ENCODE measurements around the gene RNF222.
A peak's percentile ranks its signal among the peaks of the same experiment; 100 is the strongest.

RNF222 gene

GRCh38 chr17:8397636-8398035 is at the start of gene RNF222:
Gene RNF222 (minus strand): TSS chr17:8397827. CDS start chr17:8393461, 4,366 bp downstream.
- DNase-seq = no peak

GRCh38 chr17:8445536-8445935 is 47.9 kb upstream of the RNF222 start:
- DNase-seq = no peak

GRCh38 chr17:8444494-8444893 is 46.9 kb upstream of the RNF222 start:
- DNase-seq = peak; percentile 58

- no peak for DNase-seq
These were observed 46.1 kb upstream of the RNF222 start for GRCh38 chr17:8443756-8444155.

- no peak for DNase-seq
These were observed 44.7 kb upstream of the RNF222 start for GRCh38 chr17:8442310-8442709.

- DNase-seq = no peak
These were observed 44.1 kb upstream of the RNF222 start for GRCh38 chr17:8441690-8442089.

GRCh38 chr17:8439681-8440080 is 42.1 kb upstream of the RNF222 start:
- no peak for DNase-seq

- no peak for DNase-seq
These were observed 40.8 kb upstream of the RNF222 start for GRCh38 chr17:8438441-8438840.

GRCh38 chr17:8436844-8437171 is 39.2 kb upstream of the RNF222 start:
- DNase-seq = no peak

GRCh38 chr17:8436169-8436843 is 38.7 kb upstream of the RNF222 start:
- DNase-seq = peak; percentile 82

- peak; percentile 97 for DNase-seq
These were observed 37.9 kb upstream of the RNF222 start, which contains the start of gene NDEL1 for GRCh38 chr17:8435245-8436168. Gene NDEL1 (plus strand): TSS chr17:8435884. CDS start chr17:8444272, 8,388 bp downstream.

- DNase-seq = no peak
These were observed 33.3 kb upstream of the RNF222 start for GRCh38 chr17:8430966-8431365.

GRCh38 chr17:8426802-8427201 is 29.2 kb upstream of the RNF222 start:
- DNase-seq = no peak

GRCh38 chr17:8426094-8426720 is 28.6 kb upstream of the RNF222 start:
- no peak for DNase-seq

- no peak for DNase-seq
These were observed 23.9 kb upstream of the RNF222 start for GRCh38 chr17:8421571-8421970.

- DNase-seq = peak; percentile 82
These were observed 22.7 kb upstream of the RNF222 start for GRCh38 chr17:8420041-8420934.

GRCh38 chr17:8419305-8419704 is 21.7 kb upstream of the RNF222 start:
- no peak for DNase-seq

GRCh38 chr17:8418471-8418870 is 20.8 kb upstream of the RNF222 start:
- no peak for DNase-seq

- peak; percentile 40 for DNase-seq
These were observed 20.2 kb upstream of the RNF222 start for GRCh38 chr17:8417806-8418205.

- no peak for DNase-seq
These were observed 16.3 kb upstream of the RNF222 start for GRCh38 chr17:8413938-8414337.

- peak; percentile 34 for DNase-seq
These were observed 15.7 kb upstream of the RNF222 start for GRCh38 chr17:8413328-8413727.

GRCh38 chr17:8412089-8412488 is 14.5 kb upstream of the RNF222 start:
- DNase-seq = peak; percentile 94

GRCh38 chr17:8410883-8411238 is 13.2 kb upstream of the RNF222 start:
- no peak for DNase-seq

Data from hematopoietic multipotent progenitor cell treated with erythropoietin and hydrocortisone succinate and interleukin-3 and kit ligand, for 6 days (in vitro differentiated cells).